GM12878 (cell line): ENCODE measurements around the gene IRX6.

Experiments used
- ATF2 ChIP-seq: IDR thresholded peaks from 2 replicates; pipeline ENCODE4 v1.6.1; 2012; ENCODE audit warnings: low read length, inconsistent platforms
- BHLHE40 ChIP-seq, 2 experiments: fragments of 450-650 bp in 1 of 2; IDR thresholded peaks; 2 replicates each; pipeline ENCODE4 v1.6.1; 2011 to 2017; ENCODE audit warnings: low read depth in 2 of 2, borderline replicate concordance in 1 of 2, improper control_type of control experiment in 1 of 2, low read length in 1 of 2, mild to moderate bottlenecking in 1 of 2
- CEBPZ ChIP-seq: fragments of 150-350 bp; IDR thresholded peaks from 2 replicates; pipeline ENCODE4 v1.6.1; 2016; ENCODE audit warnings: low read depth, low read length
- CHD2 ChIP-seq: IDR thresholded peaks from 2 replicates; pipeline ENCODE4 v1.6.1; 2011; ENCODE audit warnings: low read depth, low read length, improper control_type of control experiment, borderline replicate concordance
- CTCF ChIP-seq, 3 experiments: IDR thresholded peaks in 2 of 3; conservative IDR thresholded peaks in 1 of 3; 2 replicates each; pipeline ENCODE4 v1.5.1; 2011; ENCODE audit warnings: low read depth in 3 of 3, low read length in 3 of 3, mild to moderate bottlenecking in 3 of 3, control low read depth in 2 of 3, moderate library complexity in 2 of 3, inconsistent platforms in 1 of 3, mixed read lengths in 1 of 3; ENCODE audit not compliant: control insufficient read depth in 2 of 3, insufficient read depth in 1 of 3; ENCODE audit errors: extremely low read depth in 1 of 3
- CUX1 ChIP-seq: IDR thresholded peaks from 2 replicates; pipeline ENCODE4 v1.6.1; 2012; ENCODE audit warnings: improper control_type of control experiment, low read depth, low read length; ENCODE audit not compliant: insufficient replicate concordance
- EP300 ChIP-seq, 2 experiments: fragments of 150-350 bp in 1 of 2; IDR thresholded peaks; 2 replicates each; pipeline ENCODE4 v1.6.1; 2011 to 2012; ENCODE audit warnings: low read depth in 2 of 2, low read length in 2 of 2, borderline replicate concordance in 1 of 2, improper control_type of control experiment in 1 of 2, inconsistent platforms in 1 of 2; ENCODE audit not compliant: control insufficient read depth in 1 of 2
- NKRF ChIP-seq: fragments of 450-650 bp; conservative IDR thresholded peaks from 2 replicates; pipeline ENCODE4 v1.6.1; 2017; ENCODE audit warnings: mild to moderate bottlenecking, moderate library complexity
- POLR2AphosphoS2 ChIP-seq: IDR thresholded peaks from 2 replicates; pipeline ENCODE4 v1.6.1; 2011; ENCODE audit warnings: low read depth, mild to moderate bottlenecking, low read length, improper control_type of control experiment, moderate library complexity
- POLR2AphosphoS5 ChIP-seq: IDR thresholded peaks from 2 replicates; pipeline ENCODE4 v1.6.1; 2011; ENCODE audit warnings: mild to moderate bottlenecking, low read length, inconsistent platforms
- REST ChIP-seq: IDR thresholded peaks from 2 replicates; pipeline ENCODE4 v1.6.1; 2012; ENCODE audit warnings: mild to moderate bottlenecking, low read depth, low read length
- USF1 ChIP-seq: IDR thresholded peaks from 2 replicates; pipeline ENCODE4 v1.6.1; 2011; ENCODE audit warnings: borderline replicate concordance, low read depth, mild to moderate bottlenecking, moderate library complexity, mixed read lengths, low read length; ENCODE audit not compliant: insufficient read depth; ENCODE audit errors: extremely low read length

- TF ChIP-seq USF1 (no peak), CUX1 (no peak), ATF2 (no peak), CHD2 (no peak), CTCF (IDR thresholded peaks at IDR 0.05 in 2 of 3, conservative IDR thresholded peaks at IDR 0.05 in 1 of 3; ENCODE audit: control insufficient read depth in 2 of 3, extremely low read depth in 1 of 3, insufficient read depth in 1 of 3, low read depth in 3 of 3, low read length in 3 of 3) (no peak), POLR2AphosphoS2 (no peak), CEBPZ (no peak), POLR2AphosphoS5 (no peak), NKRF (no peak), BHLHE40 (IDR thresholded peaks at IDR 0.05; ENCODE audit: borderline replicate concordance in 1 of 2, low read depth in 2 of 2, low read length in 1 of 2) (no peak), EP300 (IDR thresholded peaks at IDR 0.05; ENCODE audit: borderline replicate concordance in 1 of 2, control insufficient read depth in 1 of 2, low read depth in 2 of 2, low read length in 2 of 2) (no peak), REST (no peak)
Measured at GRCh38 chr16:55367866-55368603, 44.0 kb downstream of the IRX6 start.
